Hepatocyte (in vitro differentiated cells): ENCODE data around the gene CPNE2. TPM values are rescaled to one million over a fixed set of nuclear protein-coding genes. Genes with fewer than 3 reads are reported as not detected.

Source experiments
- DNase-seq: peaks from one replicate; pipeline ENCODE4 v3.0.0-alpha.2; 2016; ENCODE audit warnings: low spot score
- H2AFZ ChIP-seq: fragments of 200-600 bp; sonication (generic); 2 replicates; pipeline ENCODE4 v1.6.0; 2016; ENCODE audit warnings: antibody characterized with exemption, mild to moderate bottlenecking
- H3K27ac ChIP-seq: fragments of 200-600 bp; sonication (generic); 2 replicates; pipeline ENCODE4 v1.5.1; 2016; ENCODE audit warnings: mild to moderate bottlenecking
- H3K27me3 ChIP-seq: fragments of 200-600 bp; sonication (generic); 2 replicates; pipeline ENCODE4 v1.6.1; 2016
- H3K36me3 ChIP-seq: fragments of 200-600 bp; sonication (generic); replicated peaks from 2 replicates; pipeline ENCODE4 v1.5.1; 2016; ENCODE audit warnings: low read depth; ENCODE audit not compliant: insufficient read depth
- H3K4me1 ChIP-seq: fragments of 200-600 bp; sonication (generic); 2 replicates; pipeline ENCODE4 v1.5.1; 2016; ENCODE audit warnings: mild to moderate bottlenecking, moderate library complexity; ENCODE audit not compliant: insufficient read depth
- H3K4me2 ChIP-seq: fragments of 200-600 bp; sonication (generic); 2 replicates; pipeline ENCODE4 v1.6.0; 2016
- H3K4me3 ChIP-seq: fragments of 200-600 bp; sonication (generic); 2 replicates; pipeline ENCODE4 v1.5.1; 2016; ENCODE audit warnings: mild to moderate bottlenecking
- H3K79me2 ChIP-seq: fragments of 200-600 bp; sonication (generic); 2 replicates; pipeline ENCODE4 v1.6.0; 2017; ENCODE audit warnings: mild to moderate bottlenecking
- H3K9me2 ChIP-seq: fragments of 200-600 bp; sonication (generic); replicated peaks from 2 replicates; pipeline ENCODE4 v1.6.0; 2017; ENCODE audit warnings: mild to moderate bottlenecking; ENCODE audit not compliant: insufficient read depth
- H3K9me3 ChIP-seq: fragments of 200-600 bp; sonication (generic); 2 replicates; pipeline ENCODE4 v1.5.1; 2016; ENCODE audit warnings: low read depth, mild to moderate bottlenecking
- H4K20me1 ChIP-seq: fragments of 200-600 bp; sonication (generic); 2 replicates; pipeline ENCODE4 v1.6.0; 2016; ENCODE audit warnings: mild to moderate bottlenecking; ENCODE audit not compliant: insufficient read depth, poor library complexity, severe bottlenecking
- EZH2 ChIP-seq: fragments of 200-600 bp; sonication (generic); IDR thresholded peaks from 2 replicates; pipeline ENCODE4 v1.6.1; 2016; ENCODE audit warnings: antibody characterized with exemption, mild to moderate bottlenecking, borderline replicate concordance
- EZH2phosphoT487 ChIP-seq: fragments of 200-600 bp; sonication (generic); IDR thresholded peaks from one replicate; pipeline ENCODE4 v1.6.1; 2018; ENCODE audit warnings: antibody characterized with exemption, mild to moderate bottlenecking, low read depth, moderate library complexity; ENCODE audit not compliant: unreplicated experiment, severe bottlenecking
- WGBS: methylation state at CpG from one replicate; pipeline ENCODE4 v1.1.6; 2016; ENCODE audit warnings: low lambda C conversion rate; ENCODE audit errors: missing lambda C conversion rate; 5-methylcytosine and 5-hydroxymethylcytosine counted together
- polyA plus RNA-seq: library from polyadenylated mRNA; unstranded; fragments of >200 nt; fragmentation: Nextera tagmentation; extraction: Ambion mirVana; gene quantifications from 2 replicates; pipeline ENCODE4 v1.2.1, GENCODE V29; 2016
- total RNA-seq: library from RNA; depleted of rRNA; stranded (reverse); fragments of >200 nt; gene quantifications from 2 replicates; pipeline ENCODE4 v1.2.3, GENCODE V29; 2014
- TF ChIP-seq, protein P1 (sequence below): fragments of 200-600 bp; sonication (generic); IDR thresholded peaks from 2 replicates; pipeline ENCODE4 v1.5.1; 2016; ENCODE audit warnings: antibody characterized with exemption, mild to moderate bottlenecking; ENCODE audit not compliant: poor library complexity

Gene CPNE2
- total RNA-seq = 13.2 and 15.6 TPM in 2 replicates
- 20.6 and 22.3 TPM in 2 replicates for polyA plus RNA-seq

DNA sequence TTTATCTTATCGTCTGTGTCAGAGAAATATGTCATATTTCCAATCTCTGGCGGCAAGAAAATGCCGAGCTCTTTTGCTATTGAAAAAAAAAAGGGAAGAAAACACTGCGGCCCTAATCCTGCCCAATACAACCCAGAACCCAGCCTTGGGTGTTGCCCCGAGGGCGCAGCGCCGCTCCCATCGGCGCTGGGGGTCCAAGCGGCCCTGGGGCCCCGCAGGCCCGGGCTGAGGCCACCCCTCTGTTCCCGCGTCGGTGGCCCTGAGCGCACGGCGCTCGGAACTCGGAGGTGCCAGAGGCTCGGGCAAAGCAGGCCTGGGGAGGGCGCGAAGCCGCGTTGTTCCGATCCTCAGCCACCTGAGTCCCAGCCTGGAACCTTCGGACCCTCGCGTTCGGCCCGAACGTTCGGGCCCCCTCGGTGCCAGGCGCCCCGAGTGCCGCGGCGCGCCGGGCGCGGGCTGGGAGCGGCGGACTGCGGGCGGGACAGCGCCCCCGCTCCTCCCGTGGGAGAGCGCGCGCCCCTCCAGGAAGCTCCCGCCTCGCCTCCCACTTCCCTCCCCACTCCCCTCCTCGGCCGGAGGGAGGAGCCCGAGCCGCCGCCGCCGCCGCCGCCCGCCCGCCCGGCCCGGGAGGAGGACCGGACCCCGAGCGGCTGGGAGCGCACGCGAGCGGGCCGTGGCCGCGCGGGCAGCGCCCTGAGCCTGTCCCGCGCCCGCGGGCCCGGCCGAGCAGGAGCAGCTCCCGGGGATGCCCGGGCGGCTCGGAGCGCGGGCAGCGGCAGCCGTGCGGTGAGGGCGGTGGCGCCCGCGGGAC, at the start of gene CPNE2:
CPNE2 (plus strand) TSS at position 609 of the 811 bp plus-strand sequence. CDS start 18,160 bp downstream, outside the sequence.
- H3K27me3 ChIP-seq = no peaks in the 10 kb centered on the region
- H3K79me2 ChIP-seq = no peaks in the 10 kb centered on the region
- H3K4me1 ChIP-seq = peaks cover 7% of the 10 kb centered on the region
- peak within 1 kb of the TSS; percentile 74 for H3K27ac ChIP-seq
- H3K9me2 ChIP-seq = no peaks in the 10 kb centered on the region
- H2AFZ ChIP-seq = peak within 1 kb of the TSS; percentile 78
- H3K9me3 ChIP-seq = no peaks in the 10 kb centered on the region
- WGBS = 1% methylated on average over 56 of the region's 100 CpGs
- DNase-seq = peak; percentile 83
- H3K36me3 ChIP-seq = no peaks in the 10 kb centered on the region
- no peaks in the 10 kb centered on the region for H4K20me1 ChIP-seq
- H3K4me2 ChIP-seq = peak within 1 kb of the TSS; percentile 96
- no peak for TF ChIP-seq EZH2
- TF ChIP-seq EZH2phosphoT487 = no peak
- TF ChIP-seq, protein P1, sequence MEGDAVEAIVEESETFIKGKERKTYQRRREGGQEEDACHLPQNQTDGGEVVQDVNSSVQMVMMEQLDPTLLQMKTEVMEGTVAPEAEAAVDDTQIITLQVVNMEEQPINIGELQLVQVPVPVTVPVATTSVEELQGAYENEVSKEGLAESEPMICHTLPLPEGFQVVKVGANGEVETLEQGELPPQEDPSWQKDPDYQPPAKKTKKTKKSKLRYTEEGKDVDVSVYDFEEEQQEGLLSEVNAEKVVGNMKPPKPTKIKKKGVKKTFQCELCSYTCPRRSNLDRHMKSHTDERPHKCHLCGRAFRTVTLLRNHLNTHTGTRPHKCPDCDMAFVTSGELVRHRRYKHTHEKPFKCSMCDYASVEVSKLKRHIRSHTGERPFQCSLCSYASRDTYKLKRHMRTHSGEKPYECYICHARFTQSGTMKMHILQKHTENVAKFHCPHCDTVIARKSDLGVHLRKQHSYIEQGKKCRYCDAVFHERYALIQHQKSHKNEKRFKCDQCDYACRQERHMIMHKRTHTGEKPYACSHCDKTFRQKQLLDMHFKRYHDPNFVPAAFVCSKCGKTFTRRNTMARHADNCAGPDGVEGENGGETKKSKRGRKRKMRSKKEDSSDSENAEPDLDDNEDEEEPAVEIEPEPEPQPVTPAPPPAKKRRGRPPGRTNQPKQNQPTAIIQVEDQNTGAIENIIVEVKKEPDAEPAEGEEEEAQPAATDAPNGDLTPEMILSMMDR = no peak
- H3K4me3 ChIP-seq = peak within 1 kb of the TSS; percentile 82

DNA sequence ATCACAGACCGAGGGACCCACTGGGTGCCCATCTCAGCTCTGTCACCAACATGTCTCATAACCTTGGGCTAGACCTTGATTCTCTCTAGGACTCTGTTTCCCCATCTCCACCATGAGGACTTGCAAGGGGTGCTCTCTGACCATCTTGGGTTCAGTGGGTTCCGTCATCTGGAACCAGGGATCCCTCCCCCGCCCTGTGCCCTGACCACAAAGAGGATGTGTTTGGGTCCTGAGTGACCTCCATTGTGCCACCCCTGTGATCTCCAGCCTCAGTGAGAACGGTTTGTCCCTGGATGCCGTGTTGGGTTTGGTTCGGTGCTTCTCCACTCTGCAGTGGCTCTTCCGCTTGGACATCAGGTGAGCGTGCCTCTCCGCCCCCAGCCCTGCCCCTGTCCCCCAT, 49.1 kb upstream of the CPNE2 start:
- 90% methylated on average over 9 of the region's 9 CpGs for WGBS
- no peak for DNase-seq
- Histone ChIP-seq H3K4me3 (no peak overlapping the region), H3K4me1 (no peaks in the 10 kb centered on the region), H3K27me3 (no peaks in the 10 kb centered on the region), H3K79me2 (no peaks in the 10 kb centered on the region), H4K20me1 (no peaks in the 10 kb centered on the region), H3K9me3 (no peaks in the 10 kb centered on the region), H3K36me3 (no peaks in the 10 kb centered on the region), H2AFZ (no peak overlapping the region), H3K4me2 (no peak overlapping the region), H3K9me2 (no peaks in the 10 kb centered on the region), H3K27ac (no peak overlapping the region)
- TF ChIP-seq EZH2phosphoT487 (no peak), EZH2 (no peak)
- TF ChIP-seq, protein P1 = no peak

GRCh38 chr16:57044931-57045693, 47.3 kb upstream of the CPNE2 start:
- H3K4me3 ChIP-seq = no peak overlapping the region
- no peak overlapping the region for H2AFZ ChIP-seq
- H3K4me2 ChIP-seq = peak overlapping the region; percentile 63
- 87% methylated on average over 10 of the region's 12 CpGs for WGBS
- H3K79me2 ChIP-seq = no peaks in the 10 kb centered on the region
- H3K27me3 ChIP-seq = no peaks in the 10 kb centered on the region
- no peak overlapping the region for H3K27ac ChIP-seq
- TF ChIP-seq, protein P1 = no peak
- TF ChIP-seq EZH2phosphoT487 (no peak), EZH2 (no peak)
- no peaks in the 10 kb centered on the region for H4K20me1 ChIP-seq
- H3K9me2 ChIP-seq = no peaks in the 10 kb centered on the region
- H3K4me1 ChIP-seq = no peaks in the 10 kb centered on the region
- DNase-seq = no peak
- H3K9me3 ChIP-seq = no peaks in the 10 kb centered on the region
- no peaks in the 10 kb centered on the region for H3K36me3 ChIP-seq
